GM15510 (cell line): ENCODE data around the gene DEGS1.

Experiments
- POLR2A ChIP-seq: IDR thresholded peaks from 3 replicates; pipeline ENCODE4 v1.6.1; 2011; ENCODE audit warnings: borderline replicate concordance; ENCODE audit not compliant: insufficient read length; ENCODE audit errors: extremely low read depth

The DEGS1 gene

DNA sequence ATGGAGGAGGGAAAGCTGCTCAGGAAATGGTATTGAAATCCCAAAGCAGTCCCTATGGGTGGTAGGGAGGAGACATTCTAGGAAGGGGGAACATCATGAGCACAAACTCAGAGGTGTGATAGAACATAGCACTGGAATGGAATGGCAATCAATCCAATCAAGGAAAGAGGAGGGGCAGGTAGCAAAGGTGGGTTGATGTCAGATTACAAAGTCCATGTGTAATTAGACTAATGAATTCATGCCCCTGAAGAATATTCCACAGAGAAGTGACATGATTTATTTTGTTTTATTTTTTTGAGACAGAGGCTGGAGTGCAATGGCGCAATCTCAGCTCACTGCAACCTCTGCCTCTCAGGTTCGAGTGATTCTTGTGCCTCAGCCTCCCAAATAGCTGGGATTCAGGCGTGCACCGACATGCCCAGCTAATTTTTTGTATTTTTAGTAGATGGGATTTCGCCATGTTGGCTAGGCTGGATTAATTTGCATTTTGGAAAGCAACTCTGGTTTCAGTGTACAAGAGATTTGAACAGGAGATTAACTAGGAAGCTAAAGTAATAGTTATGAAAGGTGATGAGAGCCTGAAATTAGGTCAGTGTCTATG, 36.1 kb downstream of the DEGS1 start:
- no peak for TF ChIP-seq POLR2A

DNA sequence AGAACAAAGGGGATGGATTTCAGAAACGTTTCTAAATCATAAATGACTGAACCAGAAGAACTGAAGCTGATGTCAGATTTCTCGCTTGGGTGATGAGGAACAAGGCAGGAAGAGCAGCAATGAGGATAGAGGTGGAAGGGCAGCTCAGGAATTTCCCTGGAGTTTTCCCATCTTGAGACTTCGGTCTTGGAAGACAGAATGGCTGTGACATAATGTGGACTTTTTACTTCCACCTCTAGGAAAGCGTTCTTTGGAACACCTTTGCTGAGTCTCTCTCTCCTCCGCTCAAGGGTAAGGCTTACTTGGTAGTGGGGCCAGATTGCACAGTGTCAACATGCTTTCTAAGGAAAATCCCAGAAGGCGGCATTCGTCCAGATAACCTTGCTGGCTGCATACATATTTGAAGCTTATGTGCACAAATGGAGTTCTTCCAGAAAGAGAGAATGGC, 36.6 kb downstream of the DEGS1 start:
- TF ChIP-seq POLR2A: no peak

DNA sequence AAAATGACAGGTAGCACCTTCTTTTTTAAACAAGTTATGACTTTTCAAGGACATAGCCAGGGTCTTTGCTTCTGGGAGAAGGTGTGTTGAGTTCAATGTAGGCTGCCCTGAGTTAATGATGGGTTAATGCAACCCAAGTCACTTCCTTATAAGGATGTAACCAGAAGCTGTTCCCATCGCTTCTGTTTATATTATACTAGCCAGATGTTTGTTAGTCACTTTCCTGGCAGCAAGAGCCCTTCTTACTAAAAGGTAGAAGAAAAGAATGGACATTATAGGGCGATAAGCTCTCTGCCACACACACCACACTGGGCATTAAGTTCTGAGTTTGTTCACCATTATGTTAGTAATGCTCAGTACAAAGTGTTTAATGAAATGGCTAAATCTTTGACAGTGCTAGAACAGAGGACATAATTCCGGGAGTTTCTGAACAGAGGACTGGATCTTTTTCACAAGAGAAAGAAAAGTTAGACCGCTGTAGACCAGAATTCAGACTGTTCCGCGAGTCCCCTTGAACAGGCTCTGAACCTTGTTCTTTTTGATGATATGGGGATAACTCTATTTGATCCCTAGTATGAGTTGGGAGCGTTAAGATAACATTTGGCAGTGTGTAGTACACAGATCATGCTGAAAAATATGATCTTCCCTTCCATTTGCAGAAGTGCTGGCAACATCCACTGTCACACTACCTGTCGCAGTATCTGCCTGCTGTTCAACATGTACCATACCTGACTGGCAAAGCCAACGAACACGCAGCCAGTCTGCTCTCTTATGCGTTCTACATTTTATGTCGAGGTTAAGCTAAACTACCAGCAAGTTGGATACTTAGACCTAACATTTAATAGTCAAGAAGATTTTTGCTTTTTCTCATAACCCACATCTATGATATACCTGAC, 41.0 kb downstream of the DEGS1 start:
- no peak for TF ChIP-seq POLR2A

DNA sequence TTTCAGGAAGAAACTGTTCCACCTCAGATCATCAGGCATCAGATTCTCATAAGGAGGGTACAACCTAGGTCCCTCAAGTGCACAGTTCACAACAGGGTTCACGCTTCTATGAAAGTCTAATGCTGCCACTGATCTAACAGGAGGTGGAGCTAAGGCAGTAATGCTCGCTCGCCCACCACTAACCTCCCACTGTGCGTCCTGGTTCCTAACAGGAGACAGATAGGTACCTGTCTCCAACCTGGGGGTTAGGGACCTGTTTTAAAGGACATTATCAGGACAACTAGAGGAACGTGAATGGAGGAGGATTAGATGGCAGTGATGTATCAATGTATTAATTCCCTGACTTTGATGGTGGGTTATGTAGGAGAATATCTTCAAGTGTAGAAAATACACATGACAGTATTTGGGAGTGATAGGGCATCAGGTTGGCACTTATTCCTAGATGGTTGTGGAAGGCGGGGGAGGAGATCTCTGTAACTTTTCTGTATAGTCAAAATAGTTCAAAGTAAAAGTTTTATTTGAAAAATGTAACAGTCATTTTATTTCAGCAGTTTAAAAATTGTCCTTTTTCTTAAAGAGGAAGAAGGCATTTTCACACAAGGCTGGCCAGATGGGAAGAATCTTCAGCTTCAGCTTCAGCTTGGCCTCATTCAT, 43.9 kb downstream of the DEGS1 start:
- no peak for TF ChIP-seq POLR2A

DNA sequence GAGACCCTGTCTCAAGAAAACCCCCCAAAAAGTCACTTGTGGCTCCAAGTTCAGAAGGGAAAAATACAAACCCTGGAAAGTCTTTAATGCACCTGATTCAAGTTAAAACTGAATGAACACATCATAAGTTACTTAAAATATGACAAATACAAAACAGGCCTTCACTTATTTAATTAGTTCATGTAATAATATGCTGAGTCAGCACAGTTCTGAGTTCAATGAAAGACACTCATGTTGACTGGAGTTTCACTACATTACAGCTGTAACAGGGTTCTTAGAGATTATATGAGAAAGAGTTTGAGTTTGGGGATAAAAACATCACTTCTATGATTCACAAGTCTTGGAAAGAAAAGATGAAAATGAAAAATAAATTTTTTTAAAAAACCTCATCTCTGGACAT, 51.0 kb downstream of the DEGS1 start:
- TF ChIP-seq POLR2A: no peak

DNA sequence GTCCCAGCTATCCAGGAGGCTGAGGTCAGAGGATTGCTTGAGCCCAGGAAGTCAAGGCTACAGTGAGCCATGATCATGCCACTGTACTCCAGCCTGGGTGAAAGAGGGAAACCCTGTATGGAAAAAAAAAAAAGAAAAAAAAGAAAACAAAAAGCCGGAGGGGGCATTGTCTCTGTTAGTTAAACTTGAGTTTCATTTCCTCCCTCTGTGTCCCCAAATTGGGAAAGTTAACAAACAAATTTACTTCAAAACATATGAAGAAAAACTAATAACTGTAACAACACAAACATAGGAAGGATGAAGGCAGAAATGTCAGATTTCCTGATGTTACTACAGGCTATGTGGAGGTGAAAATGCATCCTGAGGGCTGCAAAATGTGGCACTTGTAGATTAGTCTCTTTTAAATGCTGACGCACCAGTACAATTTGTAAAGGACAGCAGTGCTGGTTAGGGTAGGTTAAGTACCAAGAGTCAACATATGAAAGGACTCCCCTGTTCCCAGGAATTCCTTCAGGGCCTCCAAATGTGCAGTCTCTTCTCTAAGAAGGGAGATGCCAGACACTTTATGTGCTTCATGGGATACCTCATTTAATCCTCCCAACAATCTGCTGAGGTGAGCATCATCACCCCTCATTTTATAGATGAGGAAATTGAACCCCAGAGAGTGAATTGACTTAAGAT, 52.9 kb downstream of the DEGS1 start:
- no peak for TF ChIP-seq POLR2A

DNA sequence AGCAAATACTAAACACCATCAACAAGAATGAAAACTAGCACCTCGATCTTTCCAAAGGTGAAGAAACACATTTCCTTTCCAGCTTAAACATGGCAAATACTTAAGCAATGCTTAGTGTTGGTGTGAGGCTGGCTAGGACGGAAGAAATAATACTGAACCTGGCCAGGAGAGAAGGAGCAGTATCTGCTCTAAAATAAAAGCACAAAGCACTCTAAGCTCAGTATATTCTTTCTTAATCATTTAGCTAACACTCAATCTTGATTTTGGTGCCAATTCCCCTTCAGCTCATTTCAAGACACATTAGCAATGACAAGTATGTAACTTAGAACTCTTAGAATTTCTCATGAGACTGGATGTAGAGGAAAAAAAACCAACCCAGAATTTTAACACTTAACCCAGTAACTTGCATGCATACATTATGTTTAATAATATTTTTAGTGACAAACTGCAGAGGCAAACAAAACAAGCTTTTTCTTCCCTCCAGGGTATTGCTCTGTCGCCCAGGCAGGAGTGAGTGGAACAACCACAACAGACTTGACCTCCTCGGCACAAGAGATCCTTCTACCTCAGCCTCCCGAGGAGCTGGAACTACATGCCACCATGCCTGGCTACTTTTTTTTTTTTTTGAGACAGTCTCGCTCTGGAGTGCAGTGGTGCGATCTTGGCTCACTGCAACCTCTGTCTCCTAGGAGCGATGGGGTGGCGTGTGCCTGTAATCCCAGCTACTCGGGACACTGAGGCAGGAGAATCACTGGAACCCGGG, 54.3 kb downstream of the DEGS1 start:
- no peak for TF ChIP-seq POLR2A

DNA sequence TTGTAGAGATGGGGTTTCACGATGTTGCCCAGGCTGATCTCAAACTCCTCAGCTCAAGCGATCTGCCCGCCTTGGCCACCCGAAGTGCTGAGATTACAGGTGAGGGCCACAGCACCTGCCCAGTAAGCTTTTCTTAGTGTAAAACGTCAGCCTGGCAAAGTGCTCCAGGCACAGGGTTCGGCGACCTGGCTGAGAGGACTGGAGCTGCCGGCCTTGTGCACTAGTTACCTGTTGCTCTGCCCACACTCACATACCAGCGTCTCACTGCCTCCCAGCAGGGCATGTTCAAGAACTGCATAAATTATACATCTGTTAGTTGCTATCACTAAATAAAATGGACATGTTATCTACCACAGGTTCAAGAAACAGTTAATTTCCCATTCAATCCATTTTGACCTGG, 55.2 kb downstream of the DEGS1 start:
- no peak for TF ChIP-seq POLR2A

DNA sequence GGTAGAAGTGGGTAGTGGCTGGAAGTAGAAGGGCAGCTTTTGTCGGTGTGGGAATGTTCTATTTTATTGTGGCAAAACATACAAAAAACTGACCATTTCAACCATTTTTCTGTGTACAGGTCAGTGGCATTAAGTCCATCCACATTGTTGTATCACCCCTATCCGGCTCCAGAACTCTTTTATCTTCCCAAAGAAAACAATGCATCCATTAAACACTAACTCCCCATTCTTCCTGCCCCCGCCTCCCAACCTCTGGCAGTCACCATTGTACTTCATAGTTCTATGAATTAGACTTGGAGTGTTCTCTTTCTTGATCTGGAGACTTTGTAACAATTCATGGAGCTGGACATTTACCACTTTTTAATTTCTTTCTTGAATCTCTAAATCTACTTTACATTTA, 55.7 kb downstream of the DEGS1 start:
- no peak for TF ChIP-seq POLR2A
